ENCODE data around the gene TCF19. TPM values are rescaled to one million over a fixed set of nuclear protein-coding genes. Genes with fewer than 3 reads are reported as not detected.

The TCF19 gene
- polyA plus RNA-seq, 3 donors = 14.9 to 21.0 (median 17.4) TPM

Other genes starting within 250 kb of the TCF19 start
- gene VARS2, start 244.4 kb upstream of the TCF19 start, polyA plus RNA-seq (ENCODE audit: insufficient read length in 3 of 3) = 10 to 100 TPM; 41.6 to 50.7 (median 48.3) TPM
- gene SFTA2, start 226.4 kb upstream of the TCF19 start, polyA plus RNA-seq (ENCODE audit: insufficient read length in 3 of 3) = 1 to 10 TPM in 2 of 3 donors, under 1 TPM in 1; 0.80 to 1.3 (median 1.2) TPM
- gene MUCL3, start 217.6 kb upstream of the TCF19 start, polyA plus RNA-seq (ENCODE audit: insufficient read length in 3 of 3) = under 1 TPM; 0.03 to 0.18 (median 0.08) TPM
- gene MUC21, start 174.9 kb upstream of the TCF19 start, polyA plus RNA-seq (ENCODE audit: insufficient read length in 3 of 3) = not detected
- not detected for gene MUC22, start 148.1 kb upstream of the TCF19 start, polyA plus RNA-seq (ENCODE audit: insufficient read length in 3 of 3)
- gene C6orf15, start 46.0 kb upstream of the TCF19 start, polyA plus RNA-seq (ENCODE audit: insufficient read length in 3 of 3) = not detected
- under 1 TPM; 0.23 to 0.34 (median 0.30) TPM for gene PSORS1C1, start 43.8 kb upstream of the TCF19 start, polyA plus RNA-seq (ENCODE audit: insufficient read length in 3 of 3)
- not detected for gene CDSN, start 38.1 kb upstream of the TCF19 start, polyA plus RNA-seq (ENCODE audit: insufficient read length in 3 of 3)
- under 1 TPM in 2 of 3 donors, not detected in 1; 0.14 to 0.17 TPM for gene PSORS1C2, start 19.5 kb upstream of the TCF19 start, polyA plus RNA-seq (ENCODE audit: insufficient read length in 3 of 3)
- 10 to 100 TPM; 30.5 to 41.6 (median 35.2) TPM for gene CCHCR1, start 787 bp upstream of the TCF19 start, polyA plus RNA-seq (ENCODE audit: insufficient read length in 3 of 3)
- 10 to 100 TPM in 1 of 3 donors, 1 to 10 TPM in 2; 1.9 to 25.2 (median 4.5) TPM for gene POU5F1, start 12.1 kb downstream of the TCF19 start, polyA plus RNA-seq (ENCODE audit: insufficient read length in 3 of 3)
- 100 to 1,000 TPM in 1 of 3 donors, 10 to 100 TPM in 2; 66.6 to 115 (median 90.8) TPM for gene HLA-C, start 113.5 kb downstream of the TCF19 start, polyA plus RNA-seq (ENCODE audit: insufficient read length in 3 of 3)
- 100 to 1,000 TPM; 101 to 166 (median 145) TPM for gene HLA-B, start 198.6 kb downstream of the TCF19 start, polyA plus RNA-seq (ENCODE audit: insufficient read length in 3 of 3)
- 10 to 100 TPM in 1 of 3 donors, 1 to 10 TPM in 2; 5.7 to 10.9 (median 7.3) TPM for gene MICA, start 245.0 kb downstream of the TCF19 start, polyA plus RNA-seq (ENCODE audit: insufficient read length in 3 of 3)